ENCODE data around the gene RIPOR1.

DNA sequence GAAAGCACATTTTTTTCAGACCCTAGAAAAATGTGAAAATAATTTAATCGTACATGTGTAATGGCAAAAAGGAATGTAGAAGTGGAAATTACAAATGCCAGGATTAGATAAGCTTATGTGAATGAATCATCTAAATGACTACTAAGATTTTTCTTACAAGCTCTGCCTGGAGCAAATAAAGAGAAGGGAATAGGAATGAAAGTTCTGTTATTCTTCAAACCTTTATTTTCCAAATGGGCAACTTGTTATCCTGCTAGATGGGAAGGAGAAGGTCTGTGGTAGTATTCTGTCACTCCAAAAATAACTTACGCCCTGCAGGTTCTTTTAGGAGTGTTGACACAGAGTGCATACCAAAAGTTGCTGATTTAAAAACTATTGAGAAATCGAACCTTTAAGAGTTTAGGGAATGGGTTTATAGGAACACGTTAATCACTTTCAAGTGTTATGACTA is 43.4 kb downstream of the RIPOR1 start:
- TF ChIP-seq CTCF (optimal IDR thresholded peaks at IDR 0.05 in 1 of 3, IDR thresholded peaks at IDR 0.05 in 1 of 3, conservative IDR thresholded peaks at IDR 0.05 in 1 of 3; ENCODE audit: extremely low read depth in 1 of 3, insufficient read depth in 2 of 3, low read length in 3 of 3): no peak
- no peak for TF ChIP-seq EZH2 (IDR thresholded peaks at IDR 0.05; ENCODE audit: low read length)
